GM12878 (cell line): Measurements from ENCODE around the gene MTHFD1. TPM values are rescaled to one million over a fixed set of nuclear protein-coding genes. Genes with fewer than 3 reads are reported as not detected.

ENCODE experiments used
- CBX5 ChIP-seq: sonication (generic); IDR thresholded peaks from 2 replicates; pipeline ENCODE4 v1.6.1; 2016; ENCODE audit warnings: low read depth, moderate library complexity, mild to moderate bottlenecking, inconsistent platforms
- GATAD2B ChIP-seq: fragments of 450-650 bp; conservative IDR thresholded peaks from 2 replicates; pipeline ENCODE4 v1.6.1; 2017; ENCODE audit warnings: low read depth, mild to moderate bottlenecking, moderate library complexity
- HDGF ChIP-seq: fragments of 450-650 bp; IDR thresholded peaks from 2 replicates; pipeline ENCODE4 v1.6.1; 2016; ENCODE audit warnings: antibody characterized with exemption
- LARP7 ChIP-seq: fragments of 450-650 bp; IDR thresholded peaks from 2 replicates; pipeline ENCODE4 v1.6.1; 2017; ENCODE audit warnings: mild to moderate bottlenecking
- MTA3 ChIP-seq: IDR thresholded peaks from 2 replicates; pipeline ENCODE4 v1.6.1; 2012; ENCODE audit warnings: low read length, inconsistent platforms, borderline replicate concordance
- NR2C1 ChIP-seq: fragments of 450-650 bp; IDR thresholded peaks from 2 replicates; pipeline ENCODE4 v1.6.1; 2017; ENCODE audit warnings: antibody characterized with exemption, mild to moderate bottlenecking, moderate library complexity
- POLR2AphosphoS5 ChIP-seq: IDR thresholded peaks from 2 replicates; pipeline ENCODE4 v1.6.1; 2011; ENCODE audit warnings: mild to moderate bottlenecking, low read length, inconsistent platforms
- POU2F2 ChIP-seq: IDR thresholded peaks from 3 replicates; pipeline ENCODE4 v1.6.1; 2011; ENCODE audit warnings: low read depth, mild to moderate bottlenecking, low read length, borderline replicate concordance
- PRDM15 ChIP-seq: fragments of 450-650 bp; formaldehyde crosslinking; IDR thresholded peaks from 2 replicates; pipeline ENCODE4 v1.4.0; 2020; ENCODE audit warnings: mild to moderate bottlenecking, moderate library complexity
- RFX5 ChIP-seq: IDR thresholded peaks from 2 replicates; pipeline ENCODE4 v1.6.1; 2011; ENCODE audit warnings: low read depth, low read length, improper control_type of control experiment
- SUZ12 ChIP-seq: fragments of 200-600 bp; sonication (generic); IDR thresholded peaks from one replicate; pipeline ENCODE4 v1.6.1; 2018; ENCODE audit warnings: antibody characterized with exemption, mild to moderate bottlenecking; ENCODE audit not compliant: unreplicated experiment
- TCF3 ChIP-seq: IDR thresholded peaks from 2 replicates; pipeline ENCODE4 v1.6.1; 2012; ENCODE audit warnings: low read depth, mild to moderate bottlenecking, low read length, borderline replicate concordance; ENCODE audit not compliant: insufficient read depth
- YY1 ChIP-seq: IDR thresholded peaks from 2 replicates; pipeline ENCODE4 v1.6.1; 2011; ENCODE audit warnings: low read depth, mild to moderate bottlenecking, low read length
- polyA plus RNA-seq, 11 experiments: library from polyadenylated mRNA; depleted of rRNA in 4 of 11; unstranded in 6 of 11; stranded (reverse) in 5 of 11; fragments of >200 nt; fragmentation: Nextera tagmentation in 4 of 11; fragmentation: Illumina TruSeq in 1 of 11; extraction: Ambion mirVana in 4 of 11; extraction: Trizol in 1 of 11; gene quantifications; 1 replicate in 1 of 11; 2 replicates in 10 of 11; pipeline versions ENCODE4 v1.2.1 to v1.2.3, GENCODE V29; 2011 to 2016; ENCODE audit warnings: inconsistent platforms in 2 of 11, missing spikeins in 2 of 11, low read depth in 1 of 11
- total RNA-seq, 4 experiments: library from RNA; depleted of rRNA in 3 of 4; stranded (reverse); fragments of >200 nt in 3 of 4; fragmentation: Illumina TruSeq in 1 of 4; extraction: Trizol in 1 of 4; gene quantifications; 2 replicates each; pipeline versions ENCODE4 v1.2.1 to v1.2.3, GENCODE V29; 2013 to 2021

The MTHFD1 gene
- total and polyA plus RNA-seq, 10 of the 15 experiments (the other 5 are each of a cell fraction or from before 2014, with no cell fraction given) = 99.3 to 310 (median 173) TPM

- no peak for TF ChIP-seq TCF3
- no peak for TF ChIP-seq PRDM15 (CRISPR knock-in tag)
- peak; percentile 78; the same call in 1 of the 2 replicates for TF ChIP-seq MTA3
- no peak for TF ChIP-seq POU2F2
- no peak for TF ChIP-seq NR2C1
- TF ChIP-seq RFX5 = no peak
- no peak for TF ChIP-seq POLR2AphosphoS5
- no peak for TF ChIP-seq CBX5
- no peak for TF ChIP-seq LARP7
- TF ChIP-seq SUZ12 = no peak
- peak; percentile 17; the same call in 1 of the 2 replicates for TF ChIP-seq HDGF
- no peak for TF ChIP-seq YY1
- TF ChIP-seq GATAD2B = no peak
Measured at GRCh38 chr14:64502887-64503433, 114.8 kb downstream of the MTHFD1 start (continued).
